Posterior vena cava (tissue), 2 donors: ENCODE measurements around the gene AMHR2. TPM values are rescaled to one million over a fixed set of nuclear protein-coding genes. Genes with fewer than 3 reads are reported as not detected.
"Not testable (repeated sequence)": the region's sequence is repeated elsewhere in the genome, so short reads cannot be mapped to it uniquely, and the experiment has no call there.

ENCODE experiments used
- DNase-seq: peaks from one replicate; pipeline ENCODE4 v3.0.0-alpha.2; 2020; ENCODE audit warnings: low spot score
- intact Hi-C, 2 donors: fragments of 100-400 bp; cut with DNase I; formaldehyde crosslinking; loops; one replicate each; pipeline versions ENCODE4 v1.14.1 to v1.14.2; 2022 to 2023
- total RNA-seq, 2 donors: library from RNA; stranded (reverse); fragmentation: NEBNext Ultra II Directional; extraction: Animal tissue kit (Norgen Biotek cat#: 25700); gene quantifications; one replicate each; pipeline ENCODE4 v1.2.1, GENCODE V29; 2021
- donor health status: DM: yes; HTN: yes; CAD: no.
- donor health status: DM: yes; HTN: yes; CAD: no.

AMHR2 gene
- total RNA-seq, 2 donors from 2014 or later: not detected

DNA sequence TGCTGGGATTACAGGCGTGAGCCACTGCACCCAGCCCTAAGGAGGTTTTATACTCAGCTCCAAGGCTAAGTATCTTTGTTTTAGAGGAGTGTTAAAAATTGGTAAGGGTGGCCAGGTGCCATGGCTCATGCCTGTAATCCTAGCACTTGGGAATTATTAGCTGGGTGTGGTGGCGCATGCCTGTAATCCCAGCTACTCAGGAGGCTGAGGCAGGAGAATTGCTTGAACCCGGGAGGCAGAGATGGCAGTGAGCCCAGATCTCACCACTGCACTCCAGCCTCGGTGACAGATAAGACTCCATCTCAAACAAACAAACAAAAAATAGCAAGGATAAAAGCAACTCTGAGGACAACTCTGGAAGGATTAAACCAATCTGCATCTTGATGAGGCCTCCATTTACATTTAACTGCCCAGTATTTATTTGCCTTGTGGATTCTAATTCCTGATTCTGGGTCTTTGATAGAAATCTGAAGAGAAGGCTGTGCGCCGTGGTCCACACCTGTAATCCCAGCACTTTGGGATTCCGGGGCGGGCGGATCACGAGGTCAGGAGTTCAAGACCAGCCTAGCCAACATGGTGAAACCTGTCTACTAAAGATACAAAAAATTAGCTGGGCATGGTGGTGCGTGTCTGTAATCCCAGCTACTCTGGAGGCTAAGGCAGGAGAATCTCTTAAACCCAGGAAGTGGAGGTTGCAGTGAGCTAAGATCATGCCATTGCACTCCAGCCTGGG lies 21.1 kb downstream of the AMHR2 start:
- intact Hi-C loops, DNase-seq: not testable (repeated sequence)

- intact Hi-C loops: no loop called here
- no peak for DNase-seq
Observed at GRCh38 chr12:53450936-53451335, 27.3 kb downstream of the AMHR2 start.

DNA sequence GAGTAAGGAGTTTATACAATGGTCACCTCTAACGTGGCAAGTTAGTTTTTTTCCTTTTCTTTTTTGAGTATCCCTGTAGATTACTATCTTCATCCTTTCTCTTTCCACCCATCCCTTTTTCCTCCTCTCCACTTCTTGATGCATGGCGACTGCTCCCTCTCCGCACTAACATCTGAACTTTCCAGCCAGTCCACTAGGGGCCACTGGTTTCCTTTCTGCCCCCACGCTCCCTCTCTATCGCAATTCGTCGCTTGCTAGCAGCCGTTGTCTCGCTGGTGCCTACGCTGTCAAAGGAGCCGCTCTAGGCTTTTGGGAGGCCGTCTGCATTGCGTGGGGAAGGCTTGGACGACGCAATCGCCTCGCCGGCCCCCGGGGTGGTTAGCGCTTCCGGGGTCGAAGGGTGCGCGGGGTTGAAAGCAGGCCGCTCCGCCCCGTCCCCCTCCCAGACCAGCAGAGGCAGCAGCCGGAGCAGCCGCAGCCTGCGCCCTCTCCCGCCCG lies 28.1 kb downstream of the AMHR2 start, which contains the start of gene PCBP2:
PCBP2 (plus strand) TSS at position 442 of the 498 bp plus-strand sequence. CDS start 2,699 bp downstream, outside the sequence.
- intact Hi-C loops: no loop called here

GRCh38 chr12:53452159-53453077 lies 28.8 kb downstream of the AMHR2 start:
- DNase-seq: peak; percentile 96
- intact Hi-C loops: no loop called here

More for the DNA sequence above, 28.1 kb downstream of the AMHR2 start, which contains the start of gene PCBP2:
- DNase-seq: peak; percentile 99

GRCh38 chr12:53453953-53454640 lies 30.4 kb downstream of the AMHR2 start:
- DNase-seq: no peak
- intact Hi-C loops: no loop called here

GRCh38 chr12:53454707-53455106 lies 31.1 kb downstream of the AMHR2 start:
- intact Hi-C loops: no loop called here

DNA sequence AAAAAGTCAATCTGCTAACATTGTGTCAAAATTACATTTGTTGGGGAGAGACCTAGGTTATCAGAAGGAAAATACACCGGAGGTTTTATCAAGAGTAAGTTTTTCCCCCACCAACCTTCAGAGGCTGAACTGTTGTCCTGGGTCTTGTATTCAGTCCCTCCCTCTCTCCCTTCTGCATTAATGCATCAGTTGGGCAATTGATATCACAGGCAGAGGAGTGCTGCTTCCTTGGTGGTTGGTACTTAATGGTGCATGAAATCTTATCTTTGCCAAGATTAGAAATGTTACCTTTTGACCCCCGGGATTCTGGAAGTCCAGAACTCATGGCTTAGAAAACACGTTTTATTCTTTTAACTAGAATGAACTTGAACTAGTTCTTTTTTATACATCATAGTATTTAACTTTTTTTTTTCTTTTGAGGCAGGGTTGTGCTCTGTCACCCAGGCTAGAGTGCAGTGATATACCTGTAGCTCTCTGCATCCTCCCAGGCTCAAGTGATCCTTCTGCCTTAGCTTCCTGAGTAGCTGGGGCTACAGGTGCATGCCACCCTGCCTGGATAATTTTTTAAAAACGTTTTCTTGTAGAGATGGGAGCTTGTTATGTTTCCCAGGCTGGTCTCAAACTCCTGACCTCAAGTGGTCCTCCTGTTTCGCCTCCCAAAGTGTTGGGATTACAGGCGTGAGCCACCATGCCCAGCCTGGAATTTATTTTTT lies 33.2 kb downstream of the AMHR2 start:
- DNase-seq: no peak
- intact Hi-C loops: no loop called here

More at GRCh38 chr12:53454707-53455106, 31.1 kb downstream of the AMHR2 start:
- no peak for DNase-seq

- no peak for DNase-seq
- intact Hi-C loops: no loop called here
Observed at GRCh38 chr12:53459097-53459496, 35.4 kb downstream of the AMHR2 start.

GRCh38 chr12:53461059-53461458 lies 37.4 kb downstream of the AMHR2 start:
- no peak for DNase-seq
- intact Hi-C loops: no loop called here

DNA sequence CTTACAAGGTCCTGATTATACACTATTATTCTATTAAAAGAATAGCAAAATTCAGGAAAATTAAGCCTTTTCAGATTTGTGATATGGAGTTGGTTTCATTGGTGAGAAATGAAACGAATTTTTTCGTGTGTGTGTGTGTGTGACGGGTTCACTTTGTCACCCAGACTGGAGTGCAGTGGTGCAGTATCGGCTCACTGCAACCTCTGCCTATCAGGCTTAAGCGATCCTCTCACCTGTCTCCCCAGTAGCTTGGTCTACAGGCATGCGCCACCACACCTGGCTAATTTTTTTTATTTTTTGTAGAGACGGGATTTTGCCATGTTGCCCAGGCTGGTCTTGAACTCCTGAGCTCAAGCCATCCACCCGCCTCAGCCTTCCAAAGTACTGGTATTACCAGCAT lies 37.9 kb downstream of the AMHR2 start:
- intact Hi-C loops: no loop called here
- DNase-seq: no peak

GRCh38 chr12:53462935-53463334 lies 39.3 kb downstream of the AMHR2 start:
- no peak for DNase-seq
- intact Hi-C loops: no loop called here

GRCh38 chr12:53463802-53464560 lies 40.3 kb downstream of the AMHR2 start:
- intact Hi-C loops: no loop called here
- no peak for DNase-seq

- intact Hi-C loops: no loop called here
- DNase-seq: no peak
Observed at GRCh38 chr12:53464685-53465418, 41.2 kb downstream of the AMHR2 start.

DNA sequence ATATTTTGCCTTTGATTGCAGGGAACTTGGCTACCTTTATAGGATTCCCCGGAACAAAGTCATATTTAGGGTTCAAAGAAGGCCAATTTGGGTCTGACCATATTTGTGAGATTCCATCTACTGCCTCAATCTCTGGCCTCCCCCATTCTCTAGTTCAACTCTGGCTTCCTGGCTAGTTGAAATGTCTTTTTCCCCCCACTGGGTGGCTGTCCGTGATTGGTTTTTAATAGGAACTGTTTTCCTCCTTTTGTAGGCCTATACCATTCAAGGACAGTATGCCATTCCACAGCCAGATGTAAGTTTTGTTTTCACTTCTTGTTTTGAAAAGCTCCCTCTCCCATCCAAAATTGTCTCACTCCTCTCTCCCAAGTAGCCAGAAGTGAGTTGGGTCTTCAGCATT lies 42.0 kb downstream of the AMHR2 start:
- intact Hi-C loops: no loop called here
- DNase-seq: no peak

- intact Hi-C loops: no loop called here
- no peak for DNase-seq
Observed at GRCh38 chr12:53466640-53467039, 43.0 kb downstream of the AMHR2 start.

DNA sequence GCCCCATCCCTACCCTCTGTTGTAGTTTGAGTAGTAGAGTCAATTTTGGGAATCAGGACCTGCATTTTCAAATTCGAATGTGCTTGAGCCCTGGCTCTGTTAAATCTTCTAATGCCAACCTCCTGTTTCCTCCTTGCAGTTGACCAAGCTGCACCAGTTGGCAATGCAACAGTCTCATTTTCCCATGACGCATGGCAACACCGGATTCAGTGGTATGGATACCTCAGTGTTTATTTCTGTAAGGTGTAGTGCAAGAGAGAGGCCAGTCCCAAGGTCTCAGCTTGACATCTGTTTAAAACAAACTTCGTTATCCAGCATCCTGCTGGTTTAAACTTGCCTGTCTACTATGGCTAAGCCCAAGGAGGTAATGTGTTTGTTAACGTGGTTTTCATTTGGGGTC lies 43.4 kb downstream of the AMHR2 start:
- intact Hi-C loops: no loop called here
- no peak for DNase-seq

- intact Hi-C loops: no loop called here
- DNase-seq: no peak
Observed at GRCh38 chr12:53467880-53468279, 44.2 kb downstream of the AMHR2 start.

- intact Hi-C loops: no loop called here
- no peak for DNase-seq
Observed at GRCh38 chr12:53468282-53468681, 44.6 kb downstream of the AMHR2 start.
